Mucosa of descending colon (tissue), 3 donors: ENCODE data around the gene MAPRE2. TPM values are rescaled to one million over a fixed set of nuclear protein-coding genes. Genes with fewer than 3 reads are reported as not detected.
A peak's percentile ranks its signal among the peaks of the same experiment; 100 is the strongest.

ENCODE experiments used
- ATAC-seq: fragments of 200-7000 bp; cut with Tn5 transposase; one replicate; pipeline ENCODE4 v1.9.1; 2020; ENCODE audit warnings: mild to moderate bottlenecking, moderate library complexity
- DNase-seq, 3 donors: peaks; one replicate each; pipeline ENCODE4 v3.0.0-alpha.2; 2020
- H3K36me3 ChIP-seq: fragments of 200-600 bp; one replicate; pipeline ENCODE4 v1.8.0; 2021; ENCODE audit warnings: low read depth, mild to moderate bottlenecking
- H3K4me1 ChIP-seq: fragments of 200-600 bp; one replicate; pipeline ENCODE4 v1.8.0; 2021; ENCODE audit warnings: low read depth, mild to moderate bottlenecking
- H3K4me3 ChIP-seq: fragments of 200-600 bp; one replicate; pipeline ENCODE4 v1.8.0; 2021; ENCODE audit warnings: mild to moderate bottlenecking
- H3K9me3 ChIP-seq: fragments of 200-600 bp; one replicate; pipeline ENCODE4 v1.8.0; 2021; ENCODE audit warnings: mild to moderate bottlenecking
- intact Hi-C, 2 donors: fragments of 100-400 bp; cut with DNase I in 1 of 2; cut with micrococcal nuclease in 1 of 2; formaldehyde crosslinking; loops; one replicate each; pipeline versions ENCODE4 v1.11.0 to v1.11.1; 2022; cut with DNase I, micrococcal nuclease
- total RNA-seq, 3 donors: library from RNA; stranded (reverse); fragmentation: NEBNext Ultra II Directional in 2 of 3; extraction: Animal tissue kit (Norgen Biotek cat#: 25700) in 2 of 3; gene quantifications; one replicate each; pipeline versions ENCODE4 v1.2.1 to v1.2.4, GENCODE V29; 2021 to 2023
- TF ChIP-seq, protein P1 (sequence below): fragments of 200-600 bp; IDR thresholded peaks from one replicate; pipeline ENCODE4 v1.8.0; 2022; ENCODE audit warnings: antibody characterized with exemption, mild to moderate bottlenecking
- donor health status: DM: no; HTN: no; CAD: no; lungs with moderate emphysema.
- donor health status: DM: no; HTN: no; CAD: no.
- donor health status: DM: no; HTN: yes; CAD: no.

MAPRE2 gene
- total RNA-seq, 3 donors from 2014 or later: 26.4 to 31.3 (median 27.3) TPM

- TF ChIP-seq, protein P1, sequence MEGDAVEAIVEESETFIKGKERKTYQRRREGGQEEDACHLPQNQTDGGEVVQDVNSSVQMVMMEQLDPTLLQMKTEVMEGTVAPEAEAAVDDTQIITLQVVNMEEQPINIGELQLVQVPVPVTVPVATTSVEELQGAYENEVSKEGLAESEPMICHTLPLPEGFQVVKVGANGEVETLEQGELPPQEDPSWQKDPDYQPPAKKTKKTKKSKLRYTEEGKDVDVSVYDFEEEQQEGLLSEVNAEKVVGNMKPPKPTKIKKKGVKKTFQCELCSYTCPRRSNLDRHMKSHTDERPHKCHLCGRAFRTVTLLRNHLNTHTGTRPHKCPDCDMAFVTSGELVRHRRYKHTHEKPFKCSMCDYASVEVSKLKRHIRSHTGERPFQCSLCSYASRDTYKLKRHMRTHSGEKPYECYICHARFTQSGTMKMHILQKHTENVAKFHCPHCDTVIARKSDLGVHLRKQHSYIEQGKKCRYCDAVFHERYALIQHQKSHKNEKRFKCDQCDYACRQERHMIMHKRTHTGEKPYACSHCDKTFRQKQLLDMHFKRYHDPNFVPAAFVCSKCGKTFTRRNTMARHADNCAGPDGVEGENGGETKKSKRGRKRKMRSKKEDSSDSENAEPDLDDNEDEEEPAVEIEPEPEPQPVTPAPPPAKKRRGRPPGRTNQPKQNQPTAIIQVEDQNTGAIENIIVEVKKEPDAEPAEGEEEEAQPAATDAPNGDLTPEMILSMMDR: no peak
- Histone ChIP-seq H3K36me3 (no peaks in the 10 kb centered on the region), H3K4me3 (no peak overlapping the region), H3K9me3 (no peaks in the 10 kb centered on the region), H3K4me1 (peaks cover 5% of the 10 kb centered on the region)
- ATAC-seq: no peak
- DNase-seq: no peak
- intact Hi-C loops: no loop called here
Observed at GRCh38 chr18:35174745-35175144, 133.5 kb downstream of the MAPRE2 start.

DNA sequence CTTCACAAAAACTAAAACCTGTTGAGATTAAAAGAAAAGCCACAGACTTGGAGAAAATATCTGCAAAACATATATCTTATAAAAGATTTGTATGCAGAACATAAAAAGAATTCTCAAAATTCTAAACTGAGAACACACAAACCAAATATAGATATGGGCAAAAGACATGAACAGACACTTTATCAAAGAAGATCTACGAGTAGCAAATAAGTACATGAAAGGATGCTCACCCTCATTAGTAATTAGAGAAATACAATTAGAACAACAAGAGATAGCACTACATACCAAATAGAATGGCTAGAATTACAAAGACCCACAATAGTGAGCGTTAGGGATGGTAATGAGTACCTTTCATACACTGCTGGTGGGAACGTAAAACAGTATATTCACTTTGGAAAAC, 135.7 kb downstream of the MAPRE2 start:
- intact Hi-C loops: no loop called here
- Histone ChIP-seq H3K4me3 (no peak overlapping the region), H3K4me1 (no peaks in the 10 kb centered on the region), H3K36me3 (no peaks in the 10 kb centered on the region), H3K9me3 (no peaks in the 10 kb centered on the region)
- ATAC-seq: no peak
- TF ChIP-seq, protein P1: no peak
- DNase-seq: no peak

DNA sequence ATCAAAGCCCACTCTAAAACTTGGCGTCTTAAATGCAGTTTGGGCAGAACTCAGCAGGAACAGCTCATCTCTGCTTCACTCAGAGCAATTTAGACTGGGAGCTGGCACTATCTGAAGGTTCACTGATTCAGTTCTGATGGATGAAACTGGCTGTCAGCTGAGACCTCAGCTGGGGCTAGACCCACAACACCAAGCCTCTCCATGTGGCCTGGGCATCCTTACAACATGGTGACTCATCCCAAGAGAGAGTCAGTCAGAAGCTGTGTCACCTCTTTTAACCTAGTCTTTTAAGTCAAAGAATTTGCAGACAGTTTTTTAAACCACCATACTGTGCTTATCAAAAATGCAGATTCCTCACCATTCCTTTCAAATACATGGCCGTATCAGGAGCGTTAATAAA, 137.0 kb downstream of the MAPRE2 start:
- intact Hi-C loops: no loop called here
- Histone ChIP-seq H3K4me3 (no peak overlapping the region), H3K36me3 (no peaks in the 10 kb centered on the region), H3K9me3 (no peaks in the 10 kb centered on the region), H3K4me1 (no peaks in the 10 kb centered on the region)
- ATAC-seq: peak; percentile 16
- TF ChIP-seq, protein P1: no peak
- no peak for DNase-seq

- TF ChIP-seq, protein P1: no peak
- Histone ChIP-seq H3K36me3 (no peaks in the 10 kb centered on the region), H3K4me3 (no peak overlapping the region), H3K9me3 (no peaks in the 10 kb centered on the region), H3K4me1 (no peaks in the 10 kb centered on the region)
- DNase-seq: no peak
- intact Hi-C loops: no loop called here
- ATAC-seq: no peak
Observed at GRCh38 chr18:35179906-35180305, 138.7 kb downstream of the MAPRE2 start.

- no peaks in the 10 kb centered on the region for H3K36me3 ChIP-seq
- no peaks in the 10 kb centered on the region for H3K9me3 ChIP-seq
- DNase-seq: no peak
- no peak overlapping the region for H3K4me3 ChIP-seq
- H3K4me1 ChIP-seq: no peaks in the 10 kb centered on the region
- no peak for ATAC-seq
- TF ChIP-seq, protein P1: no peak
- intact Hi-C loops: no loop called here
Observed at GRCh38 chr18:35180455-35180854, 139.2 kb downstream of the MAPRE2 start.

GRCh38 chr18:35182151-35182550, 140.9 kb downstream of the MAPRE2 start:
- no peak for DNase-seq
- ATAC-seq: no peak
- no peak overlapping the region for H3K4me3 ChIP-seq
- no peaks in the 10 kb centered on the region for H3K36me3 ChIP-seq
- no peaks in the 10 kb centered on the region for H3K9me3 ChIP-seq
- intact Hi-C loops: no loop called here
- TF ChIP-seq, protein P1: no peak
- no peaks in the 10 kb centered on the region for H3K4me1 ChIP-seq
